Temporal lobe (tissue), 2 donors: ENCODE data around the gene SLC32A1. TPM values are rescaled to one million over a fixed set of nuclear protein-coding genes. Genes with fewer than 3 reads are reported as not detected.

Experiments used
- small RNA-seq: library from RNA; depleted of rRNA; stranded (forward); fragments of <200 nt; gene quantifications from one replicate; pipeline ENCODE3, GENCODE V24; 2014; ENCODE audit warnings: low replicate concordance
- total RNA-seq: library from RNA; depleted of rRNA; stranded (reverse); fragments of >200 nt; gene quantifications from one replicate; pipeline ENCODE4 v1.2.3, GENCODE V29; 2014

Gene SLC32A1
- total RNA-seq, 1 donor from 2014 or later: 5.9 TPM

Small RNAs within 50 kb of the gene (small RNA-seq; reads per million reads assigned to genes)
- not detected for gene RF00017

Other genes with a start within 250 kb of the SLC32A1 start
- gene ADIG, start 143.3 kb upstream of the SLC32A1 start, total RNA-seq: not detected
- not detected for gene ARHGAP40, start 122.7 kb upstream of the SLC32A1 start, total RNA-seq
- 9.3 TPM for gene ACTR5, start 24.0 kb downstream of the SLC32A1 start, total RNA-seq
- gene PPP1R16B, start 81.2 kb downstream of the SLC32A1 start, total RNA-seq: 10.1 TPM
- 2.0 TPM for gene FAM83D, start 201.9 kb downstream of the SLC32A1 start, total RNA-seq
- 13.0 TPM for gene DHX35, start 237.9 kb downstream of the SLC32A1 start, total RNA-seq